Left ventricle myocardium inferior (tissue), 1 donor: Measurements from ENCODE around the gene FUT3. TPM values are rescaled to one million over a fixed set of nuclear protein-coding genes. Genes with fewer than 3 reads are reported as not detected.

Source experiments
- DNase-seq: peaks from one replicate; pipeline ENCODE4 v3.0.0-alpha.2; 2020
- H3K27ac ChIP-seq: fragments of 200-600 bp; replicated peaks from 2 replicates; pipeline ENCODE4 v1.8.0; 2021
- H3K27me3 ChIP-seq: fragments of 200-600 bp; 2 replicates; pipeline ENCODE4 v1.8.0; 2021; ENCODE audit warnings: low read depth
- H3K36me3 ChIP-seq: fragments of 200-600 bp; 2 replicates; pipeline ENCODE4 v1.8.0; 2021
- H3K4me1 ChIP-seq: fragments of 200-600 bp; 2 replicates; pipeline ENCODE4 v1.8.0; 2021
- H3K4me3 ChIP-seq: fragments of 200-600 bp; 2 replicates; pipeline ENCODE4 v1.8.0; 2021; ENCODE audit warnings: mild to moderate bottlenecking, moderate library complexity
- H3K9me3 ChIP-seq: fragments of 200-600 bp; replicated peaks from 2 replicates; pipeline ENCODE4 v1.8.0; 2021
- intact Hi-C: fragments of 100-400 bp; cut with micrococcal nuclease; formaldehyde crosslinking; loops from one replicate; pipeline ENCODE4 v1.11.0; 2022
- total RNA-seq: library from RNA; stranded (reverse); fragmentation: NEBNext Ultra II Directional; extraction: Animal tissue kit (Norgen Biotek cat#: 25700); gene quantifications from one replicate; pipeline ENCODE4 v1.2.1, GENCODE V29; 2021
- TF ChIP-seq, protein P1 (sequence below): fragments of 200-600 bp; IDR thresholded peaks from 2 replicates; pipeline ENCODE4 v1.8.0; 2021; ENCODE audit warnings: antibody characterized with exemption, mild to moderate bottlenecking, borderline replicate concordance
- donor health status: DM: no; HTN: yes; CAD: no; lungs with severe emphysema.

FUT3 gene
- total RNA-seq, 1 donor from 2014 or later, result not detected

DNA sequence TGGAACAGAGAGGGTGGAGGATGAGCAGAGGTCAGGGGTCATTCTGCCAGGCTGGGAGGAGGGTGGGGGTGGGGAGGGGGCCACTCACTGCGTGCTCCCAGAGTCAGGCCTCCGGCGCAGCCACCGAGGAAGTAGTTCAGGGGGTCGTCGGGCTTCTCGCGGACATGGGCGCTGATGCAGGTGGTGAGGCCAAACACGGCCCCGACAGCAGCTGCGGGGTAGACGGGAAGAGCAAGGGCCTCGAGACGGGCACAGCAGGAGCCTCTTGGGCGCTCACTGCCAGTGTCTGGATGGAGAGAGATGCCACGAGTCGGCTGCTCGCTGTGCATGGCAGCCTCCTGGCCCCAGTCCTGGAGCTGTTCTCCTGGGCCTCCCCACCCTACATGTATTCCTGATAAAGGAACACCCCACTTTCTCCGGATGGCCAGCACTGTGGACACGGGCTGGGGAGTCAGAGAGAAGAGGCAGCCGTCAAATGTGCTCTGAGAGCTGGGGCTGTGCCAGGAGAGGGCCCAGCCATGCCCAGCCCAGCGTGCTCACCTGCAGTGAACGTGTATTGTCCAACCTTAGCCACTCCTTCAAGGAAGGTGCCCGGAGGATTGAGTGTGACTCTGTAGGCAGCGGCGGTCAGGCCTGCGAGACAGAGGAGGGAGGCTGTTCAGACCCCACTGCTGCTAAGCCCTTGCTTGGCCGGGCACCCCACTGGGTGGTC is 45.3 kb upstream of the FUT3 start:
- no peak overlapping the region for H3K4me3 ChIP-seq
- H3K4me1 ChIP-seq, result peaks cover 51% of the 10 kb centered on the region
- H3K36me3 ChIP-seq, result peaks cover 33% of the 10 kb centered on the region
- TF ChIP-seq, protein P1, sequence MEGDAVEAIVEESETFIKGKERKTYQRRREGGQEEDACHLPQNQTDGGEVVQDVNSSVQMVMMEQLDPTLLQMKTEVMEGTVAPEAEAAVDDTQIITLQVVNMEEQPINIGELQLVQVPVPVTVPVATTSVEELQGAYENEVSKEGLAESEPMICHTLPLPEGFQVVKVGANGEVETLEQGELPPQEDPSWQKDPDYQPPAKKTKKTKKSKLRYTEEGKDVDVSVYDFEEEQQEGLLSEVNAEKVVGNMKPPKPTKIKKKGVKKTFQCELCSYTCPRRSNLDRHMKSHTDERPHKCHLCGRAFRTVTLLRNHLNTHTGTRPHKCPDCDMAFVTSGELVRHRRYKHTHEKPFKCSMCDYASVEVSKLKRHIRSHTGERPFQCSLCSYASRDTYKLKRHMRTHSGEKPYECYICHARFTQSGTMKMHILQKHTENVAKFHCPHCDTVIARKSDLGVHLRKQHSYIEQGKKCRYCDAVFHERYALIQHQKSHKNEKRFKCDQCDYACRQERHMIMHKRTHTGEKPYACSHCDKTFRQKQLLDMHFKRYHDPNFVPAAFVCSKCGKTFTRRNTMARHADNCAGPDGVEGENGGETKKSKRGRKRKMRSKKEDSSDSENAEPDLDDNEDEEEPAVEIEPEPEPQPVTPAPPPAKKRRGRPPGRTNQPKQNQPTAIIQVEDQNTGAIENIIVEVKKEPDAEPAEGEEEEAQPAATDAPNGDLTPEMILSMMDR, result no peak
- no peak overlapping the region for H3K27ac ChIP-seq
- DNase-seq, result no peak
- H3K27me3 ChIP-seq, result peaks cover 7% of the 10 kb centered on the region
- intact Hi-C loops, result no loop called here
- H3K9me3 ChIP-seq, result no peaks in the 10 kb centered on the region

DNA sequence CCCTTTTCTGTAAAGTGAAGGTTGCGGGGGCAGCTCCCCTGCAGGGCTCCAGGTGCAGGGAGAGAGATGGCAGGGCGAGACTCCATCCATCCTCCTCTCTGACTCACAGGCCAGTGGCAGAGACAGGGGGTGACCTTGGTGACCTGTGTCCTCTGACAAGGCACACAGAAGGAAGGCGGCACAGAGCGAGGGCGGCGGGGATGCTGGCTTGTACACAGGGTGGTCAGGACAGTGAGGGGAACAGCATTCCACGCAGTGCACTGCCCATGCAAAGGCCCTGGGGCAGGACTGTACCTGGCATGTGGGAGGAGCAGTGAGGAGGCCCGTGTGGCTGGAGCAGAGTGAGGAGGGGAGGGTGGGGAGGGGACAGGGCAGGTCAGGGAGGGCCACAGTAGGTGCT is 44.6 kb upstream of the FUT3 start:
- no peak overlapping the region for H3K4me3 ChIP-seq
- no peak for DNase-seq
- H3K27ac ChIP-seq, result peak overlapping the region; percentile 77
- H3K4me1 ChIP-seq, result peaks cover 45% of the 10 kb centered on the region
- H3K36me3 ChIP-seq, result peaks cover 29% of the 10 kb centered on the region
- no peaks in the 10 kb centered on the region for H3K9me3 ChIP-seq
- peaks cover 13% of the 10 kb centered on the region for H3K27me3 ChIP-seq
- TF ChIP-seq, protein P1, result no peak
- intact Hi-C loops, result no loop called here

DNA sequence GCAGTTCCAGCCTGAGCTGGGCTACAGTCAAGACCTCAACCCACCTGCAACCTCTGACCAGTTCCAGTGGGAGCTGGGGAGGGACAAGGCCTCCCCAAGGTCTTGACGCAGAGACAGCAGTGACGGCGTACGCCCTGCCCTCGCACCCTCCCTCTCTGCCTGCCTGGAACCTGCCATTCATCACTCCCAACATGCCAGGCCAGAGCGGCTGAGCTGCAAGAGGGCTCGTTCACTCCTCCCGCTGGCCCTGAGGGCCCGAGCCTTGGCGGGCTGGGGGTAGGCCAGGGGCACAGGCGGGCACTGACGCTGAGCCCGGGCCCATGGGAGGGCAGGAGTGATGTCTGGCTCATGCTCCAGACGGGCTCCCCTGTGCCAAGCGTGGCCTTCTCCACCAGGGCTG is 44.2 kb upstream of the FUT3 start:
- Histone ChIP-seq H3K27ac (peak overlapping the region; percentile 77), H3K4me3 (no peak overlapping the region), H3K27me3 (peaks cover 18% of the 10 kb centered on the region), H3K4me1 (peaks cover 44% of the 10 kb centered on the region), H3K36me3 (peaks cover 28% of the 10 kb centered on the region), H3K9me3 (no peaks in the 10 kb centered on the region)
- intact Hi-C loops, result no loop called here
- no peak for DNase-seq
- TF ChIP-seq, protein P1, result no peak

DNA sequence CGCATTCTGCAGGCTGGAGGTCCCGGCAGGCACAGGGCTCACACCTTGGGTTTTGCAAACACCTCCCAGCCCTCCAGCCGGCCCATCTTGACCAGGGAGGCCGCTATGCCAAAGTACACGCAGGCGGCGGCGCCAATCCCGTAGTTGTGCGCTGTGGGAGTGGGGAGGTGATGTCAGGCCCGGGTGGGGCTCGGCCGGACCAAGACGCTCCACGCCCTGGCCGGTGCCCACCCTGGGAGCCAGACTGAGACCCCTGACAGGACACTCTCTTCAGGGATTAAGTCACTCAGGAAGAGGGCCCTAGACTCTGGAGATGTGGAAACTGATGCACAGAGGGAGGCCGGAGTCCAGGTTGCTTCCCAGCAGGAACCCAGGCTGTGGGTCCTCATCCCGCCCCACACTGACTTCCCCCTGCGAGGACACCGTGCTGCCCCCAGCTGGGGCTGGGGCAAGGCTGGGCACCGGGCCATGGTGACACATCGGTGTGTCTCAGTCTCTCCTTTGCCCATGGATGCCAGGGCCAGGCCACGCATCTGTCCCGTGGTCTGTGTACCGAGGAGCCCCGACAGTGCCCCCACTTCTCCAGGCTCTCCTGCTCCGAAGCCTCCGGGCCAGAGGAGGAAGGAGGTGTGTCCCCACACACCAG is 43.6 kb upstream of the FUT3 start:
- H3K27ac ChIP-seq, result peak overlapping the region; percentile 77
- no peaks in the 10 kb centered on the region for H3K9me3 ChIP-seq
- no peak for DNase-seq
- intact Hi-C loops, result no loop called here
- peaks cover 44% of the 10 kb centered on the region for H3K4me1 ChIP-seq
- TF ChIP-seq, protein P1, result no peak
- H3K27me3 ChIP-seq, result peaks cover 22% of the 10 kb centered on the region
- peak overlapping the region; percentile 25 for H3K4me3 ChIP-seq
- peaks cover 28% of the 10 kb centered on the region for H3K36me3 ChIP-seq

DNA sequence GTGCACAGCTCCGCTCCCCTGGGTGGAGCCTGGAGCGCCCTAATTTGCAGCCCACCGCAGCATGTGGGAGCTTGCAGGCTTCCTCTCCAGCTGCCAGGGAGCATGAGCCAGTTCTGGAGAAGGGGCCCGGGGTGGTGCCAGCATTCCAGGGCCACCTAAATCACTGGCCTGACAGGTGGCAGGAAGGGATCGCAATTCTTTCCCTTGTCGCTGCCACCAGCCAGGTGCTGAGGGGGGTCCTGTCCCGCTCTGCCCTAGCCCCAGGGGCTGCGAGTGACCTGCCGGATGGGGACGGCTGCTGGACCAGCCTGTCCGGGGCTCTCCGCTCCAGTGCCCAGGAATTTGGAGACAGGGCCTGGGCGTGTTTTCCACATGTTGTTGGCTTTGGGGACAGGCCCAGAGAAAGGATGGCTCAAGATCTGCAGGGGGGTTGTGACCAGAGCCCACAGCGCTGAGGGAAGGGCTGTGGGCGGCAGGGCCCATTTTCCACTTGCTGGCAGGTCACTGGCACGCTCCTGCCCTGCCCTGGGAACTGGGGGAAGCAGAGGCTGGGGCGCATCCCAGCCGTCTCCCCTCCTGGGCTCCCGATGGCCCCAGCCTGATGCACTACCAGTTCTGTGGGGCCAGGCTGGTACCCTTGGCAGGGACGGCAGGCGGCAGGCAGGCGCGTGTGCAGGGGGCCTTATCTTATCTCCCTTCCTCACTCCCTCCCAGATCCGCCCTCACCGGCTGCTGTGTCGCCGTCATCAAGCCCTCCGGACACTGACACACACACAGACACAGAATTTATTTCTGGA is 42.9 kb upstream of the FUT3 start:
- Histone ChIP-seq H3K4me3 (peak overlapping the region; percentile 25), H3K27me3 (peaks cover 22% of the 10 kb centered on the region), H3K27ac (peak overlapping the region; percentile 77), H3K36me3 (peaks cover 28% of the 10 kb centered on the region), H3K9me3 (no peaks in the 10 kb centered on the region), H3K4me1 (peaks cover 44% of the 10 kb centered on the region)
- intact Hi-C loops, result no loop called here
- peak; percentile 58 for DNase-seq
- TF ChIP-seq, protein P1, result no peak
